Mononuclear cell (primary cell): ENCODE results near the gene XYLT1. TPM values are rescaled to one million over a fixed set of nuclear protein-coding genes. Genes with fewer than 3 reads are reported as not detected.

Experiments used
- H3K27me3 ChIP-seq: 2 replicates; pipeline ENCODE4 v1.6.0; 2011; ENCODE audit warnings: low read length, control low read depth; ENCODE audit not compliant: insufficient read depth
- H3K4me1 ChIP-seq: 2 replicates; pipeline ENCODE4 v1.5.1; 2011; ENCODE audit warnings: mild to moderate bottlenecking, low read length, control low read depth; ENCODE audit not compliant: insufficient read depth
- H3K4me3 ChIP-seq: 2 replicates; pipeline ENCODE4 v1.5.1; 2011; ENCODE audit warnings: mild to moderate bottlenecking, low read length, moderate library complexity
- H3K9me3 ChIP-seq: 2 replicates; pipeline ENCODE4 v1.5.1; 2011; ENCODE audit warnings: low read depth, mild to moderate bottlenecking, control low read depth, low read length
- total RNA-seq: library from RNA; depleted of rRNA; stranded (reverse); fragments of >200 nt; gene quantifications from one replicate; pipeline ENCODE4 v1.2.3, GENCODE V29; 2012

Gene XYLT1
- total RNA-seq, 1 donor: 19.4 TPM

GRCh38 chr16:17224350-17224749, 246.4 kb downstream of the XYLT1 start:
- Histone ChIP-seq H3K4me1 (peaks cover 31% of the 10 kb centered on the region), H3K9me3 (no peaks in the 10 kb centered on the region), H3K27me3 (no peaks in the 10 kb centered on the region), H3K4me3 (no peak overlapping the region)

- H3K4me3 ChIP-seq: no peak overlapping the region
- no peaks in the 10 kb centered on the region for H3K9me3 ChIP-seq
- peaks cover 31% of the 10 kb centered on the region for H3K4me1 ChIP-seq
- H3K27me3 ChIP-seq: no peaks in the 10 kb centered on the region
Observed at GRCh38 chr16:17223576-17223975, 247.2 kb downstream of the XYLT1 start.

GRCh38 chr16:17222871-17223401, 247.8 kb downstream of the XYLT1 start:
- H3K4me1 ChIP-seq: peaks cover 31% of the 10 kb centered on the region
- no peaks in the 10 kb centered on the region for H3K9me3 ChIP-seq
- H3K4me3 ChIP-seq: no peak overlapping the region
- no peaks in the 10 kb centered on the region for H3K27me3 ChIP-seq

GRCh38 chr16:17219991-17220390, 250.8 kb downstream of the XYLT1 start:
- Histone ChIP-seq H3K27me3 (no peaks in the 10 kb centered on the region), H3K4me3 (no peak overlapping the region), H3K9me3 (no peaks in the 10 kb centered on the region), H3K4me1 (peaks cover 23% of the 10 kb centered on the region)

GRCh38 chr16:17215936-17216335, 254.8 kb downstream of the XYLT1 start:
- no peaks in the 10 kb centered on the region for H3K27me3 ChIP-seq

GRCh38 chr16:17215306-17215705, 255.5 kb downstream of the XYLT1 start:
- no peaks in the 10 kb centered on the region for H3K9me3 ChIP-seq
- no peaks in the 10 kb centered on the region for H3K27me3 ChIP-seq
- H3K4me1 ChIP-seq: peaks cover 4% of the 10 kb centered on the region
- no peak overlapping the region for H3K4me3 ChIP-seq

More at GRCh38 chr16:17215936-17216335, 254.8 kb downstream of the XYLT1 start:
- H3K4me1 ChIP-seq: peaks cover 4% of the 10 kb centered on the region
- H3K9me3 ChIP-seq: no peaks in the 10 kb centered on the region
- H3K4me3 ChIP-seq: no peak overlapping the region

GRCh38 chr16:17213974-17214373, 256.8 kb downstream of the XYLT1 start:
- H3K4me3 ChIP-seq: no peak overlapping the region
- H3K9me3 ChIP-seq: no peaks in the 10 kb centered on the region
- H3K27me3 ChIP-seq: no peaks in the 10 kb centered on the region
- peaks cover 4% of the 10 kb centered on the region for H3K4me1 ChIP-seq

GRCh38 chr16:17213025-17213424, 257.7 kb downstream of the XYLT1 start:
- H3K27me3 ChIP-seq: no peaks in the 10 kb centered on the region
- no peak overlapping the region for H3K4me3 ChIP-seq
- H3K9me3 ChIP-seq: no peaks in the 10 kb centered on the region
- H3K4me1 ChIP-seq: peaks cover 4% of the 10 kb centered on the region

- H3K4me3 ChIP-seq: no peak overlapping the region
Observed at GRCh38 chr16:17212606-17213005, 258.2 kb downstream of the XYLT1 start.

GRCh38 chr16:17211797-17212196, 259.0 kb downstream of the XYLT1 start:
- Histone ChIP-seq H3K27me3 (no peaks in the 10 kb centered on the region), H3K9me3 (no peaks in the 10 kb centered on the region), H3K4me3 (no peak overlapping the region), H3K4me1 (peaks cover 4% of the 10 kb centered on the region)

More at GRCh38 chr16:17212606-17213005, 258.2 kb downstream of the XYLT1 start:
- H3K27me3 ChIP-seq: no peaks in the 10 kb centered on the region
- H3K4me1 ChIP-seq: peaks cover 4% of the 10 kb centered on the region
- no peaks in the 10 kb centered on the region for H3K9me3 ChIP-seq

GRCh38 chr16:17206712-17207111, 264.0 kb downstream of the XYLT1 start:
- H3K4me1 ChIP-seq: peaks cover 14% of the 10 kb centered on the region
- H3K27me3 ChIP-seq: no peaks in the 10 kb centered on the region
- H3K9me3 ChIP-seq: no peaks in the 10 kb centered on the region
- no peak overlapping the region for H3K4me3 ChIP-seq

GRCh38 chr16:17205279-17206211, 265.2 kb downstream of the XYLT1 start:
- peaks cover 14% of the 10 kb centered on the region for H3K4me1 ChIP-seq
- H3K4me3 ChIP-seq: no peak overlapping the region
- no peaks in the 10 kb centered on the region for H3K27me3 ChIP-seq
- H3K9me3 ChIP-seq: no peaks in the 10 kb centered on the region

- no peaks in the 10 kb centered on the region for H3K9me3 ChIP-seq
- H3K4me1 ChIP-seq: peaks cover 14% of the 10 kb centered on the region
- H3K4me3 ChIP-seq: no peak overlapping the region
- no peaks in the 10 kb centered on the region for H3K27me3 ChIP-seq
Observed at GRCh38 chr16:17204644-17205043, 266.1 kb downstream of the XYLT1 start.

GRCh38 chr16:17204206-17204605, 266.6 kb downstream of the XYLT1 start:
- Histone ChIP-seq H3K4me3 (no peak overlapping the region), H3K27me3 (no peaks in the 10 kb centered on the region), H3K9me3 (no peaks in the 10 kb centered on the region), H3K4me1 (peaks cover 14% of the 10 kb centered on the region)

- Histone ChIP-seq H3K27me3 (no peaks in the 10 kb centered on the region), H3K4me3 (no peak overlapping the region), H3K9me3 (no peaks in the 10 kb centered on the region), H3K4me1 (peaks cover 14% of the 10 kb centered on the region)
Observed at GRCh38 chr16:17203424-17203823, 267.3 kb downstream of the XYLT1 start.
